Esophagus (tissue), 2 donors: ENCODE results near the gene IMMP2L. TPM values are rescaled to one million over a fixed set of nuclear protein-coding genes. Genes with fewer than 3 reads are reported as not detected.

Experiments
- H3K27ac ChIP-seq, 2 donors: one replicate each; pipeline ENCODE4 v1.5.1; 2013; ENCODE audit warnings: low read depth in 2 of 2, mild to moderate bottlenecking in 2 of 2, inconsistent platforms in 1 of 2, low read length in 1 of 2, moderate library complexity in 1 of 2
- H3K27me3 ChIP-seq, 2 donors: one replicate each; pipeline ENCODE4 v1.6.1; 2013; ENCODE audit warnings: low read length in 2 of 2, control low read depth in 1 of 2, mild to moderate bottlenecking in 1 of 2; ENCODE audit not compliant: insufficient read depth in 2 of 2, control insufficient read depth in 1 of 2
- H3K36me3 ChIP-seq, 2 donors: one replicate each; pipeline ENCODE4 v1.6.1; 2013; ENCODE audit warnings: low read length in 1 of 2; ENCODE audit not compliant: control insufficient read depth in 2 of 2, insufficient read depth in 2 of 2
- H3K4me1 ChIP-seq, 2 donors: one replicate each; pipeline ENCODE4 v1.6.1; 2013; ENCODE audit warnings: low read length in 1 of 2; ENCODE audit not compliant: control insufficient read depth in 2 of 2, insufficient read depth in 2 of 2
- H3K4me3 ChIP-seq, 2 donors: one replicate each; pipeline ENCODE4 v1.5.1; 2013; ENCODE audit warnings: low read length in 2 of 2, mild to moderate bottlenecking in 2 of 2, low read depth in 1 of 2, moderate library complexity in 1 of 2
- H3K9me3 ChIP-seq, 2 donors: one replicate each; pipeline ENCODE4 v1.6.1; 2013; ENCODE audit warnings: mild to moderate bottlenecking in 2 of 2, low read depth in 1 of 2, low read length in 1 of 2, moderate library complexity in 1 of 2; ENCODE audit not compliant: control insufficient read depth in 2 of 2, insufficient read depth in 1 of 2
- WGBS, 2 donors: extraction: QIAGEN DNeasy Blood & Tissue Kit; methylation state at CpG; one replicate each; pipeline ENCODE4 v1.1.7; 2013; 5-methylcytosine and 5-hydroxymethylcytosine counted together
- polyA plus RNA-seq, 2 donors: library from polyadenylated mRNA; stranded (reverse); fragments of 200-250 nt; gene quantifications; one replicate each; pipeline ENCODE4 v1.2.3, GENCODE V29; 2013
- donor health status: healthy with polysubstance abuse.
- donor health status: Bipolar disorder and iron deficiency.

Gene IMMP2L
- polyA plus RNA-seq, 2 donors = 6.5 to 14.5 TPM

DNA sequence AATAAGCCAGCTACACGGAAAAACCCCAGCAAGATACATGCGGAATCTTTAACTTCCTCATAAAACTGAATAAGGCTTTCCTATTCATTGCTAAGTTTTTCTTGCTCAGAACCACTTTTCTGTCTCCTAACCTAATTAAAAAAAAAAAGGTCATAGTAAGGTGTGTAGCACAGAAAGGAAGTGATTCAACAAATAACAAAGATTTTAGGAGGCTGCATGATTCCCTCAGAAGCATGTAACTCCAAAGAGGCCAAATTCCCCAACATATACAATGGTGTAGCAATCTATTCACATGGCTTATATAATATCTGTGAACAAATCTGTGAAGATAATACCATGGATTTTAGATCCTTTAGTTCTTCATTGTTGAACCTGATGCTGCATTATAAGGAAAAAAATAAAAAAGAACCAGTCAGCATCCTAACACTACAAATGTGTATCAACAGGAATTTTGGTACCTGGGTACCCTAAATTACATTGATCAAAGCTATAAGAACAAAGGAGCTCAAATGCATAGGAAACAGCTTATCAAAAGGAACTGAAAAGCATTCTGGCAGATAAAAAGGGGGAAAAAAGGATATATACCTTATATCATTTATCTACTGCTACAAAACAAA is 63.8 kb downstream of the IMMP2L start:
- no peaks in the 10 kb centered on the region for H3K27me3 ChIP-seq
- WGBS, 2 donors = 89 to 90% methylated on average over 2 of the region's 2 CpGs
- H3K4me3 ChIP-seq = no peak overlapping the region
- peaks cover 0 to 4% of the 10 kb centered on the region in 2 donors for H3K9me3 ChIP-seq
- H3K36me3 ChIP-seq = no peaks in the 10 kb centered on the region
- H3K4me1 ChIP-seq = no peaks in the 10 kb centered on the region
- H3K27ac ChIP-seq = no peak overlapping the region

GRCh38 chr7:111495173-111495810 is 67.0 kb downstream of the IMMP2L start:
- Histone ChIP-seq H3K4me3 (no peak overlapping the region), H3K9me3 (peaks cover 0 to 4% of the 10 kb centered on the region in 2 donors)
- whole genome bisulfite sequencing, 2 donors = 95% methylated on average over 2 of the region's 2 CpGs

DNA sequence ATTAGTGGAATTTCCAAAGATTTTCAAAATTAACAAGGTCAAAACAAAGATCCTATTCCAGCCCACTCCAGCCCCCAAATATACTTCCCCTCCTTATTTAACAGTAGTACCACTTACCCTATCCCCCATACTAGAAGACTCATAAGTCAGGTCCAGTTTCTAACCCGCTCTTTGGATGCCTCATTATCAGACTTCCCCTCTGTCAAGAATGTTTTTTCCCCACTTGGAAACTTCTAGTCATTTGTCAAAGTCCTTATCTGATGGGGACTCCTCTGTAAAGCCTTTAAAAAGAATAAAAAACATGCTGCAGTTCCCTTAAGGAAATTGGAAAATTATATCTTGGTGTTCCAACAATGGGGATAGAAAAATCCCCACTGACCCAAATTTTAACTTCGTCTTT is 70.1 kb downstream of the IMMP2L start:
- H3K4me1 ChIP-seq = no peaks in the 10 kb centered on the region
- WGBS, 2 donors = 86 to 89% methylated on average over 2 of the region's 2 CpGs
- H3K27me3 ChIP-seq = no peaks in the 10 kb centered on the region
- no peaks in the 10 kb centered on the region for H3K36me3 ChIP-seq
- no peak overlapping the region for H3K27ac ChIP-seq
- no peak overlapping the region for H3K4me3 ChIP-seq
- H3K9me3 ChIP-seq = peaks cover 0 to 3% of the 10 kb centered on the region in 2 donors

More at GRCh38 chr7:111495173-111495810, 67.0 kb downstream of the IMMP2L start:
- Histone ChIP-seq H3K36me3 (no peaks in the 10 kb centered on the region), H3K27me3 (no peaks in the 10 kb centered on the region), H3K27ac (no peak overlapping the region), H3K4me1 (no peaks in the 10 kb centered on the region)

GRCh38 chr7:111486472-111487142 is 75.7 kb downstream of the IMMP2L start:
- H3K9me3 ChIP-seq = no peaks in the 10 kb centered on the region
- no peak overlapping the region for H3K4me3 ChIP-seq
- H3K27ac ChIP-seq = no peak overlapping the region
- no peaks in the 10 kb centered on the region for H3K36me3 ChIP-seq
- no peaks in the 10 kb centered on the region for H3K27me3 ChIP-seq
- H3K4me1 ChIP-seq = no peaks in the 10 kb centered on the region

DNA sequence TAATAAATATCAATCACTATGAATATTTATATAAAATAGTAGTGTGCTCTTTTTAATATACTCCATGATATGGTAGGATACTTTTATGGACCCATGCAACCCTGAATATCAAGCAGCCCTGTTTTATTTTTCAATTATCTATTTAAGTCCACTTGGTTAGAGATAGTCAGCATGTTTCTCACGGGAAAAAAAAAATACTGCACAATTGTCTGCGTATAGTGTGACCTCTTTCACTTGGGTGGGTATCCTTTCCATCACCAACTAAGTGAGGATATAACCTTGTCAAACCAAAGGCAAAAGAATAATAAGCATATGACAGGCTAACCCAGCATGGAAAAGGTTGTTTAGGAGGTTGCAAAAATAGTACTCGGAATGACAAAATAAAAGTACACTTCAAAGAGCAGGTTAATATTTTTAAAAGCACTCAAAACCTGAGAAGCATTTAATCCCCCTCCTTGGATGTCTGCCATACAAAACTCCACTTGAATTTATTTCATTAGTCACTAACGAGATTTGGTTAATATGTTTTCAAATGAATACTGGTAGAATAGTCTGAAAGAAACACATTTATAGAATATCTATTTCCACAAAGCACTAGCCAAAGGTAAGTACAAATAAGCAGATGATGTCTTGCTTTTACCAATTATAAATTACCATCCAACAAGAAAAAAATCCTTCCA is 76.5 kb downstream of the IMMP2L start:
- Histone ChIP-seq H3K4me3 (no peak overlapping the region), H3K27me3 (no peaks in the 10 kb centered on the region), H3K4me1 (no peaks in the 10 kb centered on the region), H3K9me3 (no peaks in the 10 kb centered on the region), H3K27ac (no peak overlapping the region), H3K36me3 (no peaks in the 10 kb centered on the region)
- 85 to 86% methylated on average over 4 of the region's 4 CpGs for WGBS, 2 donors

DNA sequence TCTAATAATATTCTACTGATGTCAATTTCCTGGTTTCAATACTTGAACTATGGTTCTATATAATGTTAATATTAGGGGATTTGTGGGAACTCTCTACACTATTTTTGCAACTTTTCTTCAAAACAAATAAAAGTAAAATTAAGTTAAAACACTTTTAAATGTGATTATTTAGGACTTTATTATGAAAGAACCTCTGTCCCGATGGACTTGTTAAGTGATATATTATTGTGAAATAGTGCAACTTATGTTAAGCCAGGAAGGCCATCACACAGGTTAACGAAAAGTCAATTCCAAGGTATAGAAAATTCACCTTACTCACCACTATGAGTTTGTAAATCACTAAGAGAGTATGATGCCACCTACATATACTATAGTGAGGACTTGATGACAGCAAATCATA is 79.2 kb downstream of the IMMP2L start:
- Histone ChIP-seq H3K4me1 (no peaks in the 10 kb centered on the region), H3K4me3 (no peak overlapping the region), H3K9me3 (no peaks in the 10 kb centered on the region), H3K27me3 (no peaks in the 10 kb centered on the region), H3K27ac (no peak overlapping the region), H3K36me3 (no peaks in the 10 kb centered on the region)
- WGBS, 2 donors = 87 to 94% methylated on average over 2 of the region's 2 CpGs

DNA sequence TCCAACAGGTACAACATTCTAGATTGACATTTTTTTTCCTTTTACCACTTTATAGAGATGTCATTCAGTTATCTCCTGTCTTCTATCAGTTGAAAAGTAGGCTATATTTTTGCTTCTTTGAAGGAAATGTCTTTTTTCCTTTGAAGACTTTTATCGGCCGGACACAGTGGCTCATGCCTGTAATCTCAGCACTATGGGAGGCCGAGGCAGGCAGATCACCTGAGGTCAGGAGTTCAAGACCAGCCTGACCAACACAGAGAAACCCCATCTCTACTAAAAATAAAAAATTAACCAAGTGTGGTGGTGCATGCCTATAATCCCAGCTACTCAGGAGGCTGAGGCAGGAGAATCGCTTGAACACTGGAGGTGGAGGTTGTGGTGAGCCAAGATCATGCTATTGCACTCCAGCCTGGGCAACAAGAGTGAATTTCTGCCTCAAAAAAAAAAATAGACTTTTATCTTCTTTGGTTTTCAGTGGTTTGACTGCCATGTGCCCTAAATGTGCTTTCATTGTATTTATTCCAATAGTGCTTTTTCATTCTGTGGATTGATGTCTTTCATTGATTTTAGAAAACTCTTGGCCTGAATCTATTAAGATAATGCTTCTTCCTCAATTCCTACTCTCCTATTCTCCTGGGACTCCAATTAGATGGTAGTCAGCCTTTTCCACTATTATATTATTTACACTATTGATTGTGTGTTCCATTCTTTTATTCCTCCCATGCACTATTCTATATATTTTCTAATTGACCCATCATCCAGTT is 84.6 kb downstream of the IMMP2L start:
- H3K27me3 ChIP-seq = no peaks in the 10 kb centered on the region
- 97% methylated on average over 4 of the region's 4 CpGs for WGBS, 2 donors
- H3K4me3 ChIP-seq = no peak overlapping the region
- no peaks in the 10 kb centered on the region for H3K4me1 ChIP-seq
- no peaks in the 10 kb centered on the region for H3K36me3 ChIP-seq
- no peaks in the 10 kb centered on the region for H3K9me3 ChIP-seq
- H3K27ac ChIP-seq = no peak overlapping the region

DNA sequence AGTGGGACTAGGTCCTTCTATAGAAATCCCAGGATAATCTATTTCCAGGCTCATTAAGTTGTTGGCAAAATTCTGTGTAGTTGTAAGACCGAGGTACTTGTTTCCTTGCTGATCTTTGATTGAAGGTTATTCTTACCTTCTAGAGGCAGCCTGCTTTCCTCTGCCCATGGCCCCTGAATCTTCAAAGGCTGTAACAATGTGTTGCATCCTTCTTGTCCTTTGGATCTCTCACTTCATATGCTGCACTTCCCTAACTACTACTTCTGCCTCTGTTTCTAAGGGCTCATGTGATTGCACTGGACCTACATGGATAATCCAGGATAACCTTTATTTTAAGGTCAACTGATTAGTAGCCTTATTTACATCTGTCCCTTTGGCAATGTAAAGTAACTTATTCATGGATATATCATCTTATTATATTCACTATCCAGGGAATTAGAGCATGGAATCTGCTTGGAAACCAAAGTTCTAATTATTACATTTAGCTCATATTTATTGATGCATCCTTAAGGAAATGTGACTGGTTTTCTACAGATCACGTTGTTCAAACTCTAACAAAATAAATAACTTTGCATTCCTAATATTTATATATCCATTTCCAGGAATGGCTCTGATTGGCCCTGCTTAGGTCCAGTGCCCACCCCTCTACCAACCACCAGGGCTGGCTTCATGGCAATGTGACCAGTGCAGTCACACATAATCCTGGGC is 85.6 kb downstream of the IMMP2L start:
- WGBS, 2 donors = 83 to 87% methylated on average over 2 of the region's 2 CpGs
- Histone ChIP-seq H3K36me3 (no peaks in the 10 kb centered on the region), H3K27ac (no peak overlapping the region), H3K9me3 (no peaks in the 10 kb centered on the region), H3K4me3 (no peak overlapping the region), H3K4me1 (no peaks in the 10 kb centered on the region), H3K27me3 (no peaks in the 10 kb centered on the region)

DNA sequence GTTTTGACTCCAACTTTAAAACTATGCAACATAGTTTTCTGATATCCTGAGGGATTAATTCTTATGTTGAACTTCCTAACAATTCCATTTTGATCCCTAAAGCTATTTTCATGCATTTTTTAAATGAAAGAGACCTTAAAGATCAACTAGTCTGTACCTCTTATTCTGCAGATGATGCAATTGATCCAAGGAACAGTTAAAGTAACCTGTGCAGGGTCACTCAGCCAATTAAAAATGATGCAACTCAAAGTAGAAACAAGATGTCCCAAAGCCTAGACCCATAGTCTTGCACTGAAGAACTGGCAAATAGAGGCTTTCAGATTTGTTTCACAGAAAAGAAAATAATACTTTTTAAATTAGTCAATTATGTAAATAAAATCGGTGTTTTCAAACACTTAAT is 86.3 kb downstream of the IMMP2L start:
- Histone ChIP-seq H3K4me3 (no peak overlapping the region), H3K27ac (no peak overlapping the region), H3K4me1 (no peaks in the 10 kb centered on the region), H3K36me3 (no peaks in the 10 kb centered on the region), H3K27me3 (no peaks in the 10 kb centered on the region), H3K9me3 (no peaks in the 10 kb centered on the region)
- 65 to 70% methylated on average over 1 of the region's 1 CpG for WGBS, 2 donors
